Sigmoid colon (tissue), 7 donors: ENCODE measurements around the gene IFT43. TPM values are rescaled to one million over a fixed set of nuclear protein-coding genes. Genes with fewer than 3 reads are reported as not detected.

Experiments
- DNase-seq: peaks from one replicate; pipeline ENCODE4 v3.0.0-alpha.2; 2019
- H3K27ac ChIP-seq, 4 donors: fragments of 200-600 bp; sonication (generic); one replicate each; pipeline ENCODE4 v1.5.1; 2016 to 2019; ENCODE audit warnings: mild to moderate bottlenecking in 1 of 4
- H3K27me3 ChIP-seq, 3 donors: fragments of 200-600 bp; sonication (generic); one replicate each; pipeline ENCODE4 v1.5.1; 2019; ENCODE audit warnings: mild to moderate bottlenecking in 1 of 3
- H3K36me3 ChIP-seq, 4 donors: fragments of 200-600 bp; sonication (generic); one replicate each; pipeline ENCODE4 v1.5.1; 2016 to 2019
- H3K4me1 ChIP-seq, 4 donors: fragments of 200-600 bp; sonication (generic); one replicate each; pipeline ENCODE4 v1.5.1; 2017 to 2019
- H3K4me3 ChIP-seq, 4 donors: fragments of 200-600 bp; sonication (generic); one replicate each; pipeline ENCODE4 v1.5.1; 2017 to 2019; ENCODE audit warnings: mild to moderate bottlenecking in 2 of 4, moderate library complexity in 1 of 4
- H3K9me3 ChIP-seq, 4 donors: fragments of 200-600 bp in 3 of 4; sonication (generic) in 3 of 4; one replicate each; pipeline versions ENCODE4 v1.5.1 to v1.6.1; 2013 to 2019
- EP300 ChIP-seq, 4 donors: sonication (generic); formaldehyde crosslinking; IDR thresholded peaks; one replicate each; pipeline ENCODE4 v1.6.1; 2017; ENCODE audit warnings: antibody characterized with exemption in 4 of 4
- POLR2A ChIP-seq, 2 donors: fragments of 450-650 bp; IDR thresholded peaks; one replicate each; pipeline ENCODE4 v1.6.1; 2016; ENCODE audit warnings: antibody characterized with exemption in 2 of 2, mild to moderate bottlenecking in 2 of 2, moderate library complexity in 2 of 2
- POLR2AphosphoS5 ChIP-seq, 4 donors: sonication (generic); formaldehyde crosslinking; IDR thresholded peaks; one replicate each; pipeline ENCODE4 v1.6.1; 2017; ENCODE audit warnings: antibody characterized with exemption in 4 of 4
- WGBS, 2 donors: extraction: QIAGEN DNeasy Blood & Tissue Kit; methylation state at CpG; one replicate each; pipeline ENCODE4 v1.1.7; 2013; 5-methylcytosine and 5-hydroxymethylcytosine counted together
- intact Hi-C: fragments of 100-400 bp; cut with DNase I; formaldehyde crosslinking; loops from one replicate; pipeline ENCODE4 v1.15.1; 2023
- polyA plus RNA-seq, 3 donors: library from polyadenylated mRNA; stranded (reverse); fragments of 200-250 nt; gene quantifications; one replicate each; pipeline ENCODE4 v1.2.3, GENCODE V29; 2013
- total RNA-seq, 4 donors: library from RNA; depleted of rRNA; stranded (reverse); fragments of >200 nt; gene quantifications; one replicate each; pipeline ENCODE4 v1.1.0, GENCODE V29; 2016
- TF ChIP-seq, protein P1 (sequence below), 4 experiments: fragments of 450-650 bp in 3 of 4; fragments of 200-600 bp in 1 of 4; IDR thresholded peaks; one replicate each; pipeline ENCODE4 v1.5.1; 2016 to 2019; ENCODE audit warnings: antibody characterized with exemption in 4 of 4, mild to moderate bottlenecking in 3 of 4, moderate library complexity in 2 of 4
- donor health status: healthy with polysubstance abuse.
- donor health status: Bipolar disorder and iron deficiency.
- donor health status: healthy.

IFT43 gene
- total and polyA plus RNA-seq, 7 donors: 31.4 to 63.7 (median 42.8) TPM

GRCh38 chr14:76125511-76125910, 139.9 kb downstream of the IFT43 start:
- H3K4me1 ChIP-seq: no peaks in the 10 kb centered on the region
- TF ChIP-seq POLR2AphosphoS5 (IDR thresholded peaks at IDR 0.05): no peak
- no peak for TF ChIP-seq EP300 (IDR thresholded peaks at IDR 0.05)
- TF ChIP-seq, protein P1, sequence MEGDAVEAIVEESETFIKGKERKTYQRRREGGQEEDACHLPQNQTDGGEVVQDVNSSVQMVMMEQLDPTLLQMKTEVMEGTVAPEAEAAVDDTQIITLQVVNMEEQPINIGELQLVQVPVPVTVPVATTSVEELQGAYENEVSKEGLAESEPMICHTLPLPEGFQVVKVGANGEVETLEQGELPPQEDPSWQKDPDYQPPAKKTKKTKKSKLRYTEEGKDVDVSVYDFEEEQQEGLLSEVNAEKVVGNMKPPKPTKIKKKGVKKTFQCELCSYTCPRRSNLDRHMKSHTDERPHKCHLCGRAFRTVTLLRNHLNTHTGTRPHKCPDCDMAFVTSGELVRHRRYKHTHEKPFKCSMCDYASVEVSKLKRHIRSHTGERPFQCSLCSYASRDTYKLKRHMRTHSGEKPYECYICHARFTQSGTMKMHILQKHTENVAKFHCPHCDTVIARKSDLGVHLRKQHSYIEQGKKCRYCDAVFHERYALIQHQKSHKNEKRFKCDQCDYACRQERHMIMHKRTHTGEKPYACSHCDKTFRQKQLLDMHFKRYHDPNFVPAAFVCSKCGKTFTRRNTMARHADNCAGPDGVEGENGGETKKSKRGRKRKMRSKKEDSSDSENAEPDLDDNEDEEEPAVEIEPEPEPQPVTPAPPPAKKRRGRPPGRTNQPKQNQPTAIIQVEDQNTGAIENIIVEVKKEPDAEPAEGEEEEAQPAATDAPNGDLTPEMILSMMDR (IDR thresholded peaks at IDR 0.05): no peak
- TF ChIP-seq POLR2A (IDR thresholded peaks at IDR 0.05): no peak
- 69 to 76% methylated on average over 8 of the region's 8 CpGs for WGBS, 2 donors
- peaks cover 0 to 7% (median 0%) of the 10 kb centered on the region in 3 donors for H3K27me3 ChIP-seq
- intact Hi-C loops: no loop called here
- H3K4me3 ChIP-seq: no peak overlapping the region
- DNase-seq: peak; percentile 27
- no peak overlapping the region for H3K27ac ChIP-seq
- H3K36me3 ChIP-seq: no peaks in the 10 kb centered on the region
- no peaks in the 10 kb centered on the region for H3K9me3 ChIP-seq

DNA sequence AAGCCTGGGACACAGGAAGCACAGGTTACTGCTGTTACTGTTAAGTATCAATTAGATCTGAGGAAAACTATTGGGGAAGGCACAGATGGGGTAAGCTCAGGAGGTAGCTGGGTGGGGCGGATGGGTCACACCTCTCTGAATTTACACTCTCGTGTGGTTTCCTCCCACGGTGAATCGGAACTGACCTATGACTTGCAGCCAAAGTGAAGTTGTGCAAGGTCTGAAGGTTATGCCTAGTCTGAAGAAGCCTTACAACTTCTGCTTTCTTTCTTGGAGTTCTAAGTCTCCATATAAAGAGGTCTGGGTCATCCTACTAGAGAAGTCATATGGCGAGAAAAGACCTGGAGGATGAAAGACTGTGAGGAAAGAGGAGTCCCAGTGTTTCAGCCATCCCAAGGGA, 140.5 kb downstream of the IFT43 start:
- no peak for DNase-seq
- 82 to 87% methylated on average over 5 of the region's 5 CpGs for WGBS, 2 donors
- TF ChIP-seq POLR2AphosphoS5 (IDR thresholded peaks at IDR 0.05): no peak
- TF ChIP-seq, protein P1 (IDR thresholded peaks at IDR 0.05): no peak
- TF ChIP-seq POLR2A (IDR thresholded peaks at IDR 0.05): no peak
- no peak for TF ChIP-seq EP300 (IDR thresholded peaks at IDR 0.05)
- intact Hi-C loops: no loop called here
- Histone ChIP-seq H3K36me3 (no peaks in the 10 kb centered on the region), H3K27me3 (peaks cover 0 to 7% (median 0%) of the 10 kb centered on the region in 3 donors), H3K27ac (no peak overlapping the region), H3K9me3 (no peaks in the 10 kb centered on the region), H3K4me3 (no peak overlapping the region), H3K4me1 (no peaks in the 10 kb centered on the region)

DNA sequence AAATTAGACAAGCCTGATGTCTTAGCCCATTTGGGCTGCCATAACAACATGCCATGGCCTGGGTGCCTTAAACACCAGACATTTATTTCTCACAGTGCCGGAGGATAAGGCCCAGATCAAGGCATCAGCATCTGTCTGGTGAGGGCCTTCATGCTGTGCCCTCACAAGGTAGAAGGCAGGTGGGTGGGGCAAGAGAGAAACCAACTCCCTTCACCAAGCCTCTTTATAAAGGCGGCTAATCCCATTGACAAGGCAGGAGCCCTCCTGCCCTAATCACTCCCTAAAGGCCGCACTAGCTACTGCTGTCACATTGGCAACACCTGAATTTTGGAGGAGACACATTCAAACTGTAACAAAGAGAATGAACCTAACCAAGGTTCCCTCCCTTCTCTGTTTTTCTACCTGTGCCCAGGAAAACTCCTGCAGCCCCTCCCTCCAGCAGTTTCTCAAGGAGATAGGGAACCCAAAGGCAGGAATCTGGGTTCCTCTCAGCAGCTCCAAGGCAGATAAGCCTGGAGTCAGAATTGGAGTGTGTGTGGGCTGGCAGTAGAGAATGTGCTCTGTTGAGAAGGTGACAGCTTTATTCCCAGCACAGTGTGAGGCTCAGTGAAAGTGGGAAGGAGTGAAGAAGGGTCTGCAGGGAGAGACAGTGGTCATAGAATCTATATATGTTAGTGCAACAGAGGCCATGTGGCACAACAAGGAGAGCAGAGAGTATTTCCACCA, 144.5 kb downstream of the IFT43 start:
- Histone ChIP-seq H3K4me3 (no peak overlapping the region), H3K4me1 (no peaks in the 10 kb centered on the region), H3K27me3 (peaks cover 0 to 15% (median 0%) of the 10 kb centered on the region in 3 donors), H3K27ac (no peak overlapping the region), H3K9me3 (no peaks in the 10 kb centered on the region), H3K36me3 (no peaks in the 10 kb centered on the region)
- no peak for TF ChIP-seq POLR2AphosphoS5 (IDR thresholded peaks at IDR 0.05)
- TF ChIP-seq, protein P1 (IDR thresholded peaks at IDR 0.05): no peak
- TF ChIP-seq EP300 (IDR thresholded peaks at IDR 0.05): no peak
- no peak for TF ChIP-seq POLR2A (IDR thresholded peaks at IDR 0.05)
- DNase-seq: no peak
- 38 to 51% methylated on average over 3 of the region's 3 CpGs for WGBS, 2 donors
- intact Hi-C loops: no loop called here

GRCh38 chr14:76131071-76131965, 145.8 kb downstream of the IFT43 start:
- H3K4me3 ChIP-seq: no peak overlapping the region
- WGBS, 2 donors: 22 to 40% methylated on average over 30 of the region's 30 CpGs
- intact Hi-C loops: no loop called here
- no peak overlapping the region for H3K27ac ChIP-seq
- H3K4me1 ChIP-seq: no peaks in the 10 kb centered on the region
- no peaks in the 10 kb centered on the region for H3K9me3 ChIP-seq
- no peaks in the 10 kb centered on the region for H3K36me3 ChIP-seq
- no peak for DNase-seq
- peaks cover 0 to 25% (median 0%) of the 10 kb centered on the region in 3 donors for H3K27me3 ChIP-seq
- no peak for TF ChIP-seq POLR2AphosphoS5 (IDR thresholded peaks at IDR 0.05)
- TF ChIP-seq POLR2A (IDR thresholded peaks at IDR 0.05): no peak
- TF ChIP-seq, protein P1 (IDR thresholded peaks at IDR 0.05): no peak
- no peak for TF ChIP-seq EP300 (IDR thresholded peaks at IDR 0.05)
